HG03039 (cell line): ENCODE measurements around the gene ARHGAP24.
"Not testable (repeated sequence)": the region's sequence is repeated elsewhere in the genome, so short reads cannot be mapped to it uniquely, and the experiment has no call there.

Source experiments
- ATAC-seq: cut with Tn5 transposase; IDR thresholded peaks from one replicate; pipeline ENCODE4 v1.9.1; 2021; ENCODE audit warnings: mild to moderate bottlenecking, moderate library complexity; ENCODE audit not compliant: unreplicated experiment

The ARHGAP24 gene

DNA sequence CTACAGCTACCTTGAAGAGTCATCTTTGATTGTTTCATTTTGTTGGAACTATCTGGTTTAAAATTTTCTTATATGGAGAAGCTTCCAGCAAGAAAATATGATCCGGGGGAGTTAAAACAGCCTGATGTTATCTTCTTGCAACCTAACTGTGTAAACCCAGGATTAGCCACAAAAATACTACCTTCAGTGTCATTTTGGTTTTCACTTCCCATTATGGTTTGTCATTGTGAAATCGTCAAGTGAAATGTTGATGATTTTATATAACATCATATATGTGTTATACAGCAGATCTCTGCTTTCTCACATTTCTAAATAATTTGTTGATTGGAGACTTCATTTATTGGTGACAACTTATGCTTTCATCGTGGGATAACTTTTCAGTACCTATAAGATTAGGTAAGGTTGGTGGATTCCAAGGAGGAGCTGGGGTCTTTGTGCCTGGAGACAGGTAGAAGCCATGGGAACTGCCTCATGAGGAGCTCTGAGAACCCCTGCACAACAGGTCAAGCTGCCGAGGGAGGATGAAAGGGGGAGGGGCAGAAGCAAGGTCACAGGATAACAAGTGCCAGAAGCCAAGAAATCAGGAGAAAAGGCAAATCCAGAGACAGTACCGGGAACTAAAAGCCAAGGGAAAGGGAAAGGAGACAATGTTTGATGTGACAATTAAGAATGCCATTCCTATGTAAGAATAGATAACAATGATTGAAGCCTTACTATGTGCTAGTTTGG is 7.2 kb downstream of the ARHGAP24 start:
- ATAC-seq = no peak

DNA sequence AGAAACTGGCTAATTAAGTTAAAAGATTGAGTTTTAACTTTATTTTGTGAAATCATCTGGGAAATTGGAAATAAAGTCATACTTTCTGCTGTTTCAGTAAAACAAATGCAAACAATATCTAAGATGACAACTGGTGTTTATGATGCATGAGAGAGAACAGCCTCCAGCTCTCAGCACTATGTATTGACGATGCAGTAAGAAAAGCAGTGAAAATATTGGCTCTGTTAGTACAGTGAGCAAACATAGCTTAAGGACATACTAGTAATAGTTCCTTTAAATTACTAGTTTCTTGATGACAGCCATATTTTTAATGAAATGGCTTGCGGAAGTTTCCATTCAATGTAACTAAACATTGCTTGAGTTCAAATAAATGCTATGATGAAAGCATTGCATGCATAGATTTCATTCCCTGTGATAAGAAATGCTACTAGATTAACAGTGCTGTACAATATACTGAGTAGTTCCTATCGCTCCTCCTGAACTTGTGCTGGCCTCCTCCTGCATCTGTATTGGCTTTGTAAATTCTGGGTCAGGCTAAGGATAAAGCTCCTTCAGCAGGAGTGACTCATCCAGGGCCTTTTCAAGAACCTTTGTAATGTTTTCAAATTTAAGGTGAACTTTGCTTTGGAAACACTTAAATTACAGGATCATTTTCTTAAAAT is 11.6 kb downstream of the ARHGAP24 start:
- ATAC-seq = no peak

DNA sequence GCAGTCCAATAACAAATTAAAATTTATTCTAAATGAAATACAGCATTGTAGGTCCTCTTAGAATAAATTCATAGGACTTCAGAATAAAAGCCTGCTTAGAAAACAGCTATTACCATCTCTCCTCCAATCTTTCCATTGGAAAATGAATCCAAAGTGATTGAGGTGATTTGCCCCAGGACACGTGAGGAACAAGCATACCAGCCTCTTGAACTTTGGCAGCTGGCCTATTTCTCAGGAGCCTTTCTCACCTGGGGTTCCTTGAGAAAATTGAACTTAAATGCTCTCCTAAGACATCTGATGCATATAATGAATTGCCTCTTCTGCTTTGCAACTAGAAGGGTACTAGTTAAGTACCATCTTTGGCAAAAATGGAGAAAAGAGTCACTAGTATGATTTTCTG is 13.5 kb downstream of the ARHGAP24 start:
- no peak for ATAC-seq

DNA sequence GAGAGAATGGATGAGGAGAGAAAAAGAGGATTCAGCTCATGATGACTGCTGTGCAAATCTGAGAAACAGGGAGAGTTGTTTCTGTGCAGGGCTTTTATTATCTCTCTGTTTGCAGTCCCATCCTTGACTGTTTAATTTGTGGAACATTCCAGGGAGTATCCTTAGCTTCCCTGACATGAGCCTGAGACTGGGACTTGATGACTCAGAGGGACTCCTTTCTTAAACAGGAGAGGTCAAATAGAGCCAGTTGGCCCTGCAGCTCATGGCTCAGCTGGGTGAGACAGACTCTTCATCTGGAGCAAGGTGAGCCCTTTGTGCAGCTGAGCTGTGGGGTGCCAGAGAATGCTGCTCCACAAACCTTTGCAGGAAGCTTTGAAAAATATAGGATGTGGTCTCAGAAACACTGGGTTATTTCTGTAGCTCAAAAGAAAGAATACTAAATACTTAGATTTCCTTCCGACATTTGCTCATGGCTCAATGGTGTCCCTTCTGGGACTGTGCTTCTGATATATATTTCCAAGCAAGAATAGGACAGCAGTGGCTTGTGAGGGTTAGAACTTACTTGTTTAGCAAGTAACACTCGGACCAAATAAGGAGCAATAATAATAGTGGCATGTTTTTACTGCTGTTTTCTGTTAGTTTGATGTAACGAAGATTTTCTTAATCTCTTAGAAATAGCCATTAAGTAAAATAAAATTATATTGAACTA is 14.5 kb downstream of the ARHGAP24 start:
- ATAC-seq = no peak

DNA sequence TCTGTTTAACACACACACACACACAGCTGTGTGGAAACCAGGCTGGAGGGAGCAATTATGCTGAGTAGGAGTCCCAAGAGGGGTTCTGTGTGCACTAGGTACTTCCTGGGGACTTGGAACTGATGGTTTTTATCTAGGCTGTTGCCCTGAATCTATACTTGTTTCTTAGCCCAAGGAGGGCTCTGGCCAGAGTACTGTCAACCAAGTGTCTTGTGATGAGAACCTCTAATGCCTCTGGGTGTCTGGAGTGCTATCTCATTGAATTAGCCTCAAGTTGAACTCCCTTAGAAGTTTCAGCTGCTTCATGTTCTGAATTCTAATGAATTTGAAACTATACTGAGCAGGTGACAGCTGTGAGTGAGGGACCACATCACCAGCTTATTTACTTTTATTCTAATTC is 16.6 kb downstream of the ARHGAP24 start:
- no peak for ATAC-seq

DNA sequence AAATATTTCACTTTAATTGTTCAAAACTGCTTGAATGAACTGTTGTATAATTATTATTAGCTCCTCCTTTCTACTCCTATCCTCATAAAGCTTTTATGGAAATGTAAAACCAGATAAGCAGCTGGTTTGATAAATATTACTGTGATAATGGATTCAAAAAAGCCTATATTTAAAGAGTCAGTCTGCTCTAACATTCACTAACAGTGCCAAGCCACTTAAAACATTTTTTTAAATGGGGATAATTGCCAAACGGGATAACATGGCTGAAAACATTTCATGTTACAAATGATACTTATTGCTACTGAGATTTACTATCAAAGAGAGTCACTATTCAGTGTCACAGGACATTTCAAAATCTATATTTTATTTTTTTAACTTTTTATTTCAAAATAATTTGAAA is 17.4 kb downstream of the ARHGAP24 start:
- ATAC-seq = no peak

DNA sequence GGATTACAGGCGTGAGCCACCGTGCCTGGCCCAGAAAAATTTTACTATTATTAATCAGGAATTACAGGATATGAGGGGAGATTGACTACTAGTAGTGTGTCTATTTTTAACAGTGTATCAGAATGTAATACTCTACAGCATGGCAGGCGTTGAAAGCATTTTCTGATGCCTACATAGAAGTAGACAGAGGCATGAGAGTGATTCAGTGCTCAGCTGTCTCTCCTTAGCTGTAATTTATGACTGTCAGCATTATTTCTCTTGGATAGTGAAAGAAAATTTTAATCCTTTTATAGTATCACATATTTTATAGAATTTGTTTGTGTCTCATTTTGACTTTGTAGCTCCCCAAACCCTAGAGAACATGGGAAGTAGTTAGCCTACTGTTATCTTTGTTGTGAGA is 20.7 kb downstream of the ARHGAP24 start:
- ATAC-seq = no peak

DNA sequence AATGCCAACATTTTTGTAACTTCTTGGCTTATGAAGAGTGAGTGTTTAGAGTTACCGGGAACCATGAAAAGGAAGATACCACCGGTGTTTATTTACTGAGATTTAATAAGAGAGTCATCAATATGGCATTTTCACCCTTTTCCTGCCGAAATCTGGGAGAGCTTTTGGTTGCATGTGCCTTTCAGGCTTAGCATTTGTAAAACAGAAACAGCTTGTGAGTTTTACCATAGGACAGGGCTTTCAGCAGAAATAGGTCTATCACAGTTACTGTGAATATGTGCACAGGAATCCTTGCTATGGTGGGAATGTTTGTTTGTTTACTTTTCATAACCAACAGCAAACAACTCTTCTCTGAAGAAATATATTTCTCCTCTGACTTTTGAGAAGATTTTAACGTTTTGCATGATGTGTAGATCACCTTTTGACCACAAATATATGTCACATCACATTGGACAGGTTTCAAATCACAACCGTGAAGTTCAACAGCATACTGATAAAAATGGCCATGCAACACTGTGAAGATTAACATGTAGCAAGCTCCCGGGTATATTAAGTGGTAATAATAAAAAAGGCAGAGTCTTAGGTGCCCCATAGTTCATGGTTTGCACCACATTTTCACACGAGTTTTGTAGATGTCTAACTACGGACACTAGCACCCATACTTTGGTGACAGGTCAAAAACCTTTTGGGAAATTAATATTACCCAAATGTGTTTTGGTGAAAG is 21.3 kb downstream of the ARHGAP24 start:
- ATAC-seq = no peak

DNA sequence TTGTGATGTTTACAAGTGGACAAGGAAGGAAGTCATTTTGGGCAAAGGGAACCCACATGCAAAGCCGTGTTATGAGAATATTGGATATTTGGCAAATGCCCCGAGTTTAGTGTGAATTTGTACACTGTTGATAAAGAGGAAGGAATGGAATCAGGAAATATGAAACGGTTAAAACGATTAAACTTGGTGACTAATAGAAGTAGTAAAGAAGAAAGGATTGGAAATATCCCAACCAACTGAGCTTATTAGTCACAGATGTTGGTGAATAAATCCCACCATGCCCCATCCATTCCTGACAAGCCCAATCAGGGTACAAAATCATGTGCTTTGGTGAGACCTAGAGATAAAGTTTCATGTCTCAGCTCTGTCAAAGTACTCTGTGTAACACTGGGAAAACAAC is 22.0 kb downstream of the ARHGAP24 start:
- no peak for ATAC-seq

DNA sequence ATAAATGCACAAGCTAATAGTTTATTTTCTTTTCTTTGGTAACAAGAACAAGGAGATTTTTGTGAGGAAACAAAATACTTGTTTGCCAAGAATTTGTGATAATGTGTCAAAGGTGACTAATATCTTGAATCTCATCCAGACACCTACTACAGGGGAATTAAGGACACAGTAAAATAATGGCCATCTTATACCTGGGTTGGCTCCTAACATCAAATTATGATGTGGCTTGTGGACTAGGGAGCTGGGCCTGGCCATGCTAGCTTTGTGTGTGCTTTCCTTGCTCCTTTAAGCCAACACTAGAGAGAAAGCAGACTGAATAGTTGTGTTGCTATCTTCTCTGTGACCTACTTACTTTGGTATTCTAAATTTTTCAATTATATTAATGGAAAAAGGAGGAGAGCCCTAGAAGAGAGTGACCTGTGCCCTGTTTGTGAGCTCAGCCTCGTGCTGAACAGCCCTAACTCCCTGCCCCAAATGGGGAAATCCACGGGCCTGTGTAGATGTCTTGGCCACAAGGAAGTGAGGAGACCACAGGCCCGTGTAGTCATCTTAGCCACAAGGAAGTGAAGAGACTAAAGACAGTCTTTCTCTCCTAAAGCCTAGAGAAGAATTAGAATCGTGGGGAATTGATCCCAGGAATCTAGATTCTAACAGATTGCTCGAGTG is 23.3 kb downstream of the ARHGAP24 start:
- ATAC-seq = peak; percentile 98

DNA sequence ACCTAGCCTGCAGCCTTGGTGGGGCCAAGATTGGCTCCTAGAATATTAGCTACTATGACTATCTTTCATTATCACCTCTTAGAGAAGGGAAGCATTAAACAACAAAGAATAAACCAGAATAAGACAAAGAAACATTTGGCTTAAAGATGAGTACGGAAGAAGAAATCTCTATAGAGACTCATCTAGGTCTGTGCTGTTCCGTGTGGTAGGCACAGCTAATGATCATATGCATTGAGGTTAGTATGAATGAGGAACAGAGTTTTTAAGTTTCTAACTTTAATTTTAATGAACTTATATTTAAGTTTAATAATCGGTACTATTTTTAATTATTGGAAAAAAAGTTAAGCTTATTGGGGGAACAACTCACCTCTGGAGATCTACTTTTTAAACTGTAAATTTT is 24.6 kb downstream of the ARHGAP24 start:
- ATAC-seq = no peak

DNA sequence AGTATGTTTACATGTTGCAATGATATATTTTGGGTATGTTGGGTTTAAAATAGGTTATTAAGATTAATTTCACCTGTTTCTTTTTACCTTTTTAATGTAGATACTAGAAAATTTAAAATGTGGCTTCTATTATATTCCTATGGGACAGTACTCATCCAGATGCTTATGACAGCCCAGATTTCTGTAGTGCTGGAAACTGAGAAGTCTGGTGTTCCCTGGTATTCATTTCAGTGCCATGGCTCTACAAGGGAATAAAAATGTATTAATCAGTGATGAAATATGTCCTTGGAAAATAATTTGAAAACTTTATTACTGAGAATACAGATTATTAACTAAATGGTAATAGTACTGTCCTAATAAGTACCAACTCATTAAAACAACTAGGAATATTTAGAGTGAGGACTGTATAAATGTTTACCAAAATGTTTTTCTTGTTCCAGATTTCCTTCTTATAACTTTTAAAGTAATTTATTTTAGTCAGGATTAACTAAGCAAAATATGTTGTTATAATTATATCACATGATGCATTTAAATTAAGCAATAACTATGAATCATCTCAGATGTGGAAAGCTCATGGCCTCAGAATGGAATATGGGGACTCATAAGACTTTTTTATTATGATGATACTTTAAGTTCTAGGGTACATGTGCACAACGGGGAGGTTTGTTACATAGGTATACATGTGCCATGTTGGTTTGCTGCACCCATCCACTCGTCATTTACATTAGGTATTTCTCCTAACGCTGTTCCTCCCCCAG is 25.3 kb downstream of the ARHGAP24 start:
- no peak for ATAC-seq

DNA sequence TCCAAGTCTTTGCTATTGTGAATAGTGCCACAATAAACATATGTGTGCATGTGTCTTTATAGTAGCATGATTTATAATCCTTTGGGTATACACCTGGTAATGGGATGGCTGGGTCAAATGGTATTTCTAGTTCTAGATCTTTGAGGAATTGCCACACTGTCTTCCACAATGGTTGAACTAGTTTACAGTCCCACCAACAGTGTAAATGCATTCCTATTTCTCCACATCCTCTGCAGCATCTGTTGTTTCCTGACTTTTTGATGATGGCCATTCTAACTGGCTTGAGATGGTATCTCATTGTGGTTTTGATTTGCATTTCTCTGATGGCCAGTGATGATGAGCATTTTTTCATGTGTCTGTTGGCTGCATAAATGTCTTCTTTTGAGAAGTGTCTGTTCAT is 26.2 kb downstream of the ARHGAP24 start:
- not testable (repeated sequence) for ATAC-seq

DNA sequence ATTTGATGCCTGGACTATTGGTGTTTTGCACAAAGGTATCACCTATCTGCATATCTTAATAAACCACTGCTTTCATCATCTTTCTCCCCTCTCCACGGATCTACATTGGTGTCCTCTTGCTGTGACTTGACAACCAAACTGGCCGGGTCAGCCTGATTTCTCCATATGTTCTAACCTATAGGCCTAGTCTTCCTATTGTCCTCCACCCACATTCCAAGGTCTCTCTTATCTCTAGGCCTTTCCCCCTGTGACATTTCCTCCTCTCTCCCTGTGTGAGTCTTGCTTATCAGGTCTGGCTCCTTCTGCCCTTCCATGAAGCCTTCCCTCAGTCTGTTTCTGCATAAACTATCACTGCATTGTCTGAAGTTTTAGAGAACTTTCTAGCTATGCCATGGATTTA is 33.7 kb downstream of the ARHGAP24 start:
- ATAC-seq = no peak

DNA sequence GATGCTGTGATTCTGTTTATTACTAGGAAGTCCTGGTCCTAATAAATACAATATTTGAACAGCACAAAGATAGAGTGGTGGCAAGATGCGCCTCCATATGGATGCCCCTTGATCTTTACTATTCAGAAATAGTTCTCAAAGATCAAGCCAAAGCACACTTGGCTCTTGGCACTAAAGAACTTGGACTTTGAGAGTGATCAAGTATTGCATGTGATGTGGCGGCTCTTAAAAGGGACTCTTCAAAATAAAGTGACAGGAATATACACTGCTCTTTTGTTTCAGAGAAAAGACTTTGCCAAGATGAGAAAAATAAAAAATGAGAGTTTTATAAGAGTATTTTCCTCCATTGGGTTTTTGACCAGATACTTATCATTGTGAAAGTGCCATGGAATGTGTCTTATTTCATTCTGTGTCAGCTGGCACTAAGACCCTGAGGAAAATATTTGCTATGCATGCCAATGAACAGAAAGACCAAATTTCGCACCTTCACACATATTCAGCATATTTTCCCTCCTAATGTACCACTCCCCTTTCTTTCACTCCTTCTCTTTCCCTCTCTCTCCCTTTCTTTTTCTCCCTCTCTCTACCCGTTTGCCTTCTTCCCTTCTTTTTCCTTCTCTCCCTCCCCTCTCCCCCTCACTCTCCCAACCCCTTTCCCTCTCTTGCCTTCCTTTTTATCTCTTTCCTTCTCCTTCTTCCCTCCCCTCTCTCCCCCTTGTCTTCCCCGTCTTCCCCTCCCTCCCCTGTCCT is 35.1 kb downstream of the ARHGAP24 start:
- ATAC-seq = no peak

DNA sequence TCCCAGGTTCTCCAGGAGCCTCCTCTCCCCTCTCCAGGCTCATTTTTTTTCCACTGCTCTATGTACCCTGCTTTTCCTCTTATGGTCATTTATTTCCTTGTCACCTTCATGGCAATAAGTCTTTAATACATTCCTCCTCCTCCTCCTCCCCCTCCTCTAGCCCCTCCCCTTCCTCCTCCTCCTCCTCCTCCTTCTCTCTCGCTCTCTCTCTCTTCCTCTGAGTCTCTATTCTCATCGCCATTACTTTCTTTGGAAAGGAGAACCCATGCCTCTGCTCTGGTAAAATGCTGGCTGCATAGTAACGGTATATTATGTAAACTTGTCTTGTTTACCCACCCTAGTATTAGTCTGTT is 35.7 kb downstream of the ARHGAP24 start:
- ATAC-seq = no peak

DNA sequence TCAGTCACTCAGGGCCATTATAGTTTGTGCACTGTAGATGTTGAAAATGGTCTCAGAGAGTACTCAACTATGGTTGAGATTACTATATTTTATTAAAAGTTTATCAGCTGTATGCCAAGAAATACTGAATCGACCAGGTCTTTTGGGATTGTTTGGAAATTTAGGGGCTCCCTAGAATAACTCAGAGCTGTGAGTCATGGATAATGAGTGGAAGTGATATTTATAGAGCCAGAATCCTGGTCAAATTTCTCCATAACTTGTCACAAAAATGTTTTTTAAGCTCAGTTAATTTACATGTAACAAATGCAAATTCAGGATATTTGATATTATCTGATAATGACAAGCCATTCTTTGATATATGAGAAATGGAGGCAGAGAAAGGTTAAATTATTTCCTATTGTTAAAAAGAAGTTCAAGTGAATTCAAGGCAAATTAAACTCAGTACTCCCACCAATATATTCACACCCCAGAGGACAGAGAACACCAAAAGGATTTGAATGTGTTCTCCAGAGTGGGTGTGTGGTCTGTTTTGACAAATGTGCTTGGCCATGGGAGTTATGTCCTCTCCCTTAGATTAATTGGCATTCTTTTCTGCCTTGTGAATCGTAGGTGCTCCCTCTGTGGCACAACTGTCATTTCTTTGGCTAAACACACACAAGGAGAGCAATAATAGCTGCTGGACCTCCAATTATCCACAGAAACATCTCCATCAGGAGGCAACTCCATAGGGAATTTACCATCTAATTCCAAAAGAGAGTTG is 37.7 kb downstream of the ARHGAP24 start:
- ATAC-seq = no peak

DNA sequence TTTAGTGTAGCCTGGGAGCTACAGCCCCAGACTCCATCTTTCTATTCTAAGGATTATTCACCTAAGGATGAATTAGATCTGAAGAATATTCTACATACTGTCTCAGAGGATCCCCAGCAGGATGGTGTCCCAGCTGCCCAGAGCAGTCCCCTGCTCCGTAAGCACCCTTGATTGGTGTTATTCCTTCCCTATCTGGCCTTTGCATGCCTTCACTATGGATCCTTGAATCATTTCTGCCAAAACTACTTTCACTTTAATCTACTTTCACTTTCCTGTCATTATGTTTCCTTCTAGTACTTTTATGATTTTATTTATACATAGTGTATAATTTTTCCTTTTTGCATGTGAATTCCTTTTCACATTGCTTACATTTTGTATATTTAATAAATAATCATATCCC is 39.2 kb downstream of the ARHGAP24 start:
- ATAC-seq = no peak

DNA sequence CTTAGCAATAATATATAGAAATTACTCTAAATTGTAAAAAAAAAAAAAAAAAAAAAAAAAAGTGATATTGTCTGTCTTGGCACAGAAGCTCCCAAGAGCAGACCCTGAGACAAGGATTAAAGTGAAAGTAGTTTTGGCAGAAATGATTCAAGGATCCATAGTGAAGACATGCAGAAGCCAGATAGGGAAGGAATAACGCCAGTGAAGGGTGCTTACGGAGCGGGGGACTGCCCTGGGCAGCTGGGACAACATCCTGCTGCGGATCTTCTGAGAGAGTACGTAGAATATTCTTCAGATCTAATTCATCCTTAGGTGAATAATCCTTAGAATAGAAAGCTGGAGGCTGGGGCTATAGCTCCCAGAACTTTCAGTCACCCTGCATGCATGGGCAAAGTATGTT is 39.8 kb downstream of the ARHGAP24 start:
- no peak for ATAC-seq
